ENCODE data around the gene OTOF.

Gene OTOF

DNA sequence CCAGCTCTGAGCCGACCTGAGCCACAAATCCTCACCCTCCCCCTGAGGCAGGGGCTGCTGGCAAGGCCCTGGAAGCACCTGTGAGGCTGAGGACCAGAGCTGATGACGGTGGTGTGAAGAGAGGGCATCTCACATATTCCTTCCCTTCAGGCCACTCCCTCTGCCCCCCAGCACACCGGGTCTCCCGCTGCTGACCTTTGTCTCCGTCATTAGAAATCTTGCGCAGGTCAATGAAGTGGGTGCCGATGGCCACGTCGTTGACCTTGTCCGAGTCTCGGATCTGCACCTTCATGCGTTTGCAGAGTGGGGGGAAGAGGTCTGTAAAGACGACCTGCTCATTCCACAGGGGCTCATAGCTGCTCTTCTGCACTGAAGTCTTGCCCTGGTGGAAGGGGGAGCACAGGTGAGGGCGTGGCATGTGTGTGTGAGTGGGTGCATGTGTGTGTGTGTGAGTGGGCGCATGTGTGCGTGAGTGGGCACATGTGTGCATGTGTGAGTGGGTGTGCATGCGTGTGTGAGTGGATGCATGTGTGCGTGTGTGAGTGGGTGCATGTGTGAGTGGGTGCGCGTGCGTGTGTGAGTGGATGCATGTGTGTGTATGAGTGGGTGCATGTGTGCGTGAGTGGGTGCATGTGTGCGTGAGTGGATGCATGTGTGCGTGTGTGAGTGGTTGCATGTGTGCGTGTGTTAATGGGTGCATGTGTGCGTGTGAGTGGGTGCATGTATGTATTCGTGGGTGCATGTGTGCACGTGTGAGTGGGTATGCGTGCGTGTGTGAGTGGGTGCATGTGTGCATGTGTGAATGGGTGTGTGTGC is 4.5 kb upstream of the OTOF start:
- no peak overlapping the region for H3K4me3 ChIP-seq
- H3K27ac ChIP-seq: no peak overlapping the region
- DNase-seq (ENCODE audit: low spot score): no peak
- TF ChIP-seq, protein P1, sequence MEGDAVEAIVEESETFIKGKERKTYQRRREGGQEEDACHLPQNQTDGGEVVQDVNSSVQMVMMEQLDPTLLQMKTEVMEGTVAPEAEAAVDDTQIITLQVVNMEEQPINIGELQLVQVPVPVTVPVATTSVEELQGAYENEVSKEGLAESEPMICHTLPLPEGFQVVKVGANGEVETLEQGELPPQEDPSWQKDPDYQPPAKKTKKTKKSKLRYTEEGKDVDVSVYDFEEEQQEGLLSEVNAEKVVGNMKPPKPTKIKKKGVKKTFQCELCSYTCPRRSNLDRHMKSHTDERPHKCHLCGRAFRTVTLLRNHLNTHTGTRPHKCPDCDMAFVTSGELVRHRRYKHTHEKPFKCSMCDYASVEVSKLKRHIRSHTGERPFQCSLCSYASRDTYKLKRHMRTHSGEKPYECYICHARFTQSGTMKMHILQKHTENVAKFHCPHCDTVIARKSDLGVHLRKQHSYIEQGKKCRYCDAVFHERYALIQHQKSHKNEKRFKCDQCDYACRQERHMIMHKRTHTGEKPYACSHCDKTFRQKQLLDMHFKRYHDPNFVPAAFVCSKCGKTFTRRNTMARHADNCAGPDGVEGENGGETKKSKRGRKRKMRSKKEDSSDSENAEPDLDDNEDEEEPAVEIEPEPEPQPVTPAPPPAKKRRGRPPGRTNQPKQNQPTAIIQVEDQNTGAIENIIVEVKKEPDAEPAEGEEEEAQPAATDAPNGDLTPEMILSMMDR (IDR thresholded peaks at IDR 0.05): no peak

DNA sequence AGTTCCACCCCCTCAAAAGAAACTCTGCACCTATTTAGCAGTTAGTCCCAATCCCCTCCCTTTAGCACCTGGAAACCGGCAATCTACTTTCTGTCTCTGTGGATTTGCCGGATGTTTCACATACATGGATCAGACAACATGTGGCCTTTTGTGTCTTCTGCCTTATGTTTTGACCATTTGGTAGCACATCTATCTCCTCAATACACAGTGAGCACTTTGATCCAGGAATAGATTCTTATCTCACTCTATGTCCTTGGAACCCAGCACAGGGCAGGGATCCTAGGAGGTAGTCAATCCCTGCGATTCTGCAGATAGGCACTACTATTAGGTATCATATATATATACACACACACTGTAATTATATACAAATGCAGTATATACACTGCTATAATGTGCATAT is 3.8 kb upstream of the OTOF start:
- Histone ChIP-seq H3K27ac (no peak overlapping the region), H3K4me3 (no peak overlapping the region)
- DNase-seq (ENCODE audit: low spot score): no peak
- TF ChIP-seq, protein P1 (IDR thresholded peaks at IDR 0.05): no peak

DNA sequence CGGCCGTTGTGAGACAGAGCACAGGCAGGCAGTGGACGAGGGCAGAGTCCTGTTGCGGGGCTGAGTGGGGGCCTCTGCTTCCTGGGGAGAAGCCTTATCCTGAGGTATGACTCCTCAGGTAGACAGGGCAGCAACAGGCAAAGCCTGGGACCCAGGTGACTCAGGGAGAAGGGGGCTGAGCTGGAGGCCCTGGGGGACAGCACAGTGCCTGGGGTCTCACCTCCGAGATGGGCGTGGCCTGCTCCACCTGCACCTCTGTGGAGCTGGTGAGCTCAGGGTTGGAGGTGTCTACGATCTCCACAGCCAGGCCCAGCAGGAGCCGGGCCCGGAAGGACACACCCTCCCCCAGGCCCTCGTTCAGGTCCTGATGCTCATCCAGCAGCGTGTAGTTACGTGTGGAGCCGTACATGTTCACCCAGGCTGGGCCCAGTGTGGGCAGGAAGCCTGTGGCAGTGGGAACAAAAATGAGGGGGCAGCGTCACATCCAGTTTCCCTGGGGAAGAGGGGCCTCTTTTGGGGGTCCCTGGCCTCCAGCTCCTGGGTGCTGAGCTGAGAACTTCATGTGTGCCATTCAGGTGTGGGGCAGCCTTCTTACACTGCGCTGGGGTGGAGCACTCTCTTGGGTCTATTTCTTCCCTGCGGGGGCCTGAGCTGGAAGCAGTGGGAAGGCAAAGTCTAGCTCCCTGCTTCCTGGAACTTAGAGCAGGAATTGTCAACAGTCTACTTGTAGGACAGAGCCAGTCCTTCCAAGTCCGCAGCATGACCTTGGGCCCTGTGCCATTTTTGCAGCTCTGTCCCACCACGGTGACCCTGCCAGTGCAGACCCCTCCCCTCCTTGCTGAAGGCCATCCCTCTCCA is 2.9 kb upstream of the OTOF start:
- TF ChIP-seq, protein P1 (IDR thresholded peaks at IDR 0.05): no peak
- DNase-seq (ENCODE audit: low spot score): no peak
- Histone ChIP-seq H3K27ac (no peak overlapping the region), H3K4me3 (no peak overlapping the region)

DNA sequence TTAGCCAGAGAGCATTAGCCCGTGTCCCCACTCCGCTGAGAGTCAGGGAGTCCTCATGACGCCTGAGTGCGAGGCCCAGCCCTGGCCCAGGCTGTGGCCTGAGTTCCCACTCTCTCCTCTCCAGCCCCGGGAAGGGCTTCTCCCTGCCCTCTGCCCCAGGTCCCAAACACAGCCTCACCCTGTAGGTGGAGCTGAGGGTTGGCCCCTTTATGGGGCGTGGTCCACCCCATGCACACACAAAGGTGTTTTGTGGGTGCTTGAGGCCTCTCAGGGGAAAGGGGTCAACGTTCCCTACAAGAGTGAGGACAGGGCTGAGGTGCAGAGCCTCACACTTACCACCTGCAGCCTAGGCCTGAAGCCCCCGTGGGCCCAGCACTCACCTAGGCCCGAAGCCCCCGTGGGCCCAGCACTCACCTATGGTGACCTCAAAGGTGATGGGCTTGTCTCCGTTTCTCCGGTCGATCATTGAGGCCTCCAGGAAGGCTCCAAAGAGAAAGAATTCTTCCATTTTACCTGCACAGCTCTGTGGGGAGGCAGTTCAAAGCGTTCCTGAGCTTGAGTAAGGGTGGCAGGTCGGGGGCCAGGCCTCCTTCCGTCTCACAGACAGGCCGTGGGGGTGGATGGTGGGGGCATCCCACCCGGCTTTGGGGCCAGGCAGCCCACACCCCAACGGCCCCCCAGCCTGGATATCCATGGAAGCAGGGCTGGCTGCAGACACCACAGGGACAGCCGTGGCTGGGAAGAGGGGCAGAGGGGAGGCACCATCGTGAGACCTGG is 2.1 kb upstream of the OTOF start:
- DNase-seq (ENCODE audit: low spot score): no peak
- Histone ChIP-seq H3K27ac (no peak overlapping the region), H3K4me3 (no peak overlapping the region)
- TF ChIP-seq, protein P1 (IDR thresholded peaks at IDR 0.05): no peak

DNA sequence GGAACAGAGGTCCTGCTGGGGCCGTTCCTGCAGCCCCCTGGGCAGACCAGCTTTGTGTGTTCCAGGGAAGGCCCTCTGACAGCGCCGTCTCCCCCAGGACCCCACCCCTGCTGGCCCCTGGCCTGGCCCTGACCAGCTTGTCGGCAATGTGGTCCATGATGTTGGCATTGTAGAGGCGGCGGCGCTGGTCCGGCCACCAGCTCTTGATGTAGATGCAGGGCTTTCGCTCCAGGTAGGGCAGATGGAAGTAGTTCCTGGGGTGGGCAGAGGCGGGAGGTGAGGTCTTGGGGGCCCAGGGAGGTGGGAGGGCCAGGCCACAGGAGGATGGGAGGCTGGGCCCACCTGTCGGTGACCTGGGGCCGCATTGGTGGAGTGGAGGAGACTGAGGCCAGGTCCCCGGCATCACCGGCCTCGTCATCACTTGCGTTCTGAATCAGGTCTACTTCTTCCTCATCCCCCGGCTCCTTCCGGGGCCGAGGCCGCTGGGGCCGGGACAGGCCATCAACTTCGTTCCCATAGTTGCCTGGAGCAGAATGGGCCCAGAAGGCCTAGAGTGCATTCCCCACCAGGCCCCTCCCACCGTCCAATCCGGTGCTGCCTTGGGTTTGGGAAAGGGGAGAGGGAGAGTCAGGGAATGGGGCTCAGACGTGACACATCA is 1.3 kb upstream of the OTOF start:
- H3K27ac ChIP-seq: no peak overlapping the region
- TF ChIP-seq, protein P1 (IDR thresholded peaks at IDR 0.05): no peak
- no peak for DNase-seq (ENCODE audit: low spot score)
- H3K4me3 ChIP-seq: no peak overlapping the region

DNA sequence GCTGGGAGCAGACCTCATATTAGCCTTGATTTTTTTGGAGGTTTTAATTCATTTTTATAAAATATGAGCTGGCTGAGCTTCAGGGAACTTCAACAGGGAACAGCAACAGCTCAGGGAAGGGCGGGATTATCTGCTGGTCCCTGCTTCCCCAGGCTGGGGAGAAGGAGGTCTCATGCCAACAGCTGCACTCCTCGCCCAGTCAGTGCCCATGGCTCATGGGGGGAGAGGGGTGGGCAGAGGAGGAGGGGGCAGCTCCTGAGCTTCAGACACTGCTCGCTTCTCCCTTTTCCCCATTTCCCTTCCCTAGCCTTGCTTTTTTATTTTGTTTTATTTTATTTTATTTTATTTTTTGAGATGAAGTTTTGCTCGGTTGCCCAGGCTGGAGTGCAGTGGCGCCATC is 442 bp upstream of the OTOF start:
- TF ChIP-seq, protein P1 (IDR thresholded peaks at IDR 0.05): no peak
- Histone ChIP-seq H3K4me3 (no peak overlapping the region), H3K27ac (no peak overlapping the region)
- no peak for DNase-seq (ENCODE audit: low spot score)

Data from coronary artery (tissue), 2 donors.